GM19035 (cell line): ENCODE data around the gene BEX4.
"Not testable (repeated sequence)": the region's sequence is repeated elsewhere in the genome, so short reads cannot be mapped to it uniquely, and the experiment has no call there.

Experiments
- ATAC-seq: cut with Tn5 transposase; IDR thresholded peaks from one replicate; pipeline ENCODE4 v1.9.1; 2021; ENCODE audit not compliant: unreplicated experiment

BEX4 gene

DNA sequence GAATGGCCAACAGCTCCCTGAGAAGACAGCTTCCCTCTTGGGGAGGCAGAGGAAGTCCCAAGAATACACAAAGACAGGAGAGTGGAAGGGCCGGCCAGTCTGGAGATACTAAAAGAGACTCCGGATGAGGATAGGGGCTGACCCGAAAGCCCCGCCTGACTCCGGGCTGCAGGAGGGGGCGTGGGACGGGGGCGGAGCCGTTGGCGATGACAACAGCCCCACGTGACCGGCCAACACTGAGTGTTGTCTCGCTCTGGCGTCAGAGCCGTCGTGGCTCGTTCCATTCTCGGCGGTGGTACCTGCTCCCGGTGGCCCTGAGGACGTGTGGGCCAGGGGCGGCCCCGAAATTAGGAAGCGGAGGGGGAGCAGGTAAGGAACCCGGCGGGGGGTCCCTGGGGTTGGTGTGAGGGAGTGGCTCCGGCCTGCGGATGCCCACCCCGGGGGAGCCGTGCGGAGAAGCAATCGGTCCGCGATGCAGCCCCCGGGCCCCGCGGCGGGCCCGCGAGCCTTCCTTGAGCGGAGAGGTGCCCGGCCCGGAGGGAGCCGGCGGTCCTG lies at the start of gene BEX4:
BEX4 (plus strand) TSS at position 239 of the 555 bp plus-strand sequence. CDS start 1,046 bp downstream, outside the sequence.
- peak; percentile 98 for ATAC-seq

DNA sequence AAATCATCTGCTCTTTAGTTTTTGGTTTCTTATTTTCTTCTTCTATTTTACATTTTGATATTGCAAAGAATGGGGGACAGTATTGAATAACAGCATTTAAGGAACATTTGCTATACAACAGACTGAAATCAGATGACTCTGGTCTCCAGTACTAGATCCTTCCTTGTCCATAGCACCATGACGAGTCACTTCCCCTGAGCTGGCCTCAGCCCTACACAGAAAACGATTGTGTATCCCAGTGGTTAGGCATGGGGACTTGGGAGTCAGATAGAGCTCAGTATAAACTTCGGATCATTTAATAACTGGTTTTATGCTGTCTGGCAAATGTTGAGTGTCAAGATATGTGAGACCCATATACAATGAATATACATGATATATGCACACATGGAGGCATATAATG lies 44.7 kb upstream of the BEX4 start:
- ATAC-seq: no peak

DNA sequence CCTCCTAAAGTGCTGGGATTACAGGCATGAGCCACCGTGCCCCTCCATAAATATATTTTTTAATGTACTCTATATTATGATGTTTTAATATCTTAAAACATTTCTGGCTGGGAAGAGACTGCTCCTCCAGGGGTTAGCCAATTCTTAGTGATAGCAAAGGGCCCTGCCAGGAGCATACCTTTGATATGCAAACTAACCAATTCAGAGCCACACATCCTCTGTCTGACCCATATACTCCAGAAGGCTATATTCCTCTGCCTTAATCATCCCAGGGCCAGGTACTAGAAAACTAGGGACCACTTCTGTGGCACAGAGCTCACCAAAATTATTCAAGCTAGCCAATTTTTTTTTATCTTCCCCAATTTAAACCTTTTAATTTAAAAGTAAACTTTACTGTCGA lies 43.6 kb upstream of the BEX4 start:
- no peak for ATAC-seq

GRCh38 chrX:103175256-103175655 lies 39.7 kb upstream of the BEX4 start:
- not testable (repeated sequence) for ATAC-seq

DNA sequence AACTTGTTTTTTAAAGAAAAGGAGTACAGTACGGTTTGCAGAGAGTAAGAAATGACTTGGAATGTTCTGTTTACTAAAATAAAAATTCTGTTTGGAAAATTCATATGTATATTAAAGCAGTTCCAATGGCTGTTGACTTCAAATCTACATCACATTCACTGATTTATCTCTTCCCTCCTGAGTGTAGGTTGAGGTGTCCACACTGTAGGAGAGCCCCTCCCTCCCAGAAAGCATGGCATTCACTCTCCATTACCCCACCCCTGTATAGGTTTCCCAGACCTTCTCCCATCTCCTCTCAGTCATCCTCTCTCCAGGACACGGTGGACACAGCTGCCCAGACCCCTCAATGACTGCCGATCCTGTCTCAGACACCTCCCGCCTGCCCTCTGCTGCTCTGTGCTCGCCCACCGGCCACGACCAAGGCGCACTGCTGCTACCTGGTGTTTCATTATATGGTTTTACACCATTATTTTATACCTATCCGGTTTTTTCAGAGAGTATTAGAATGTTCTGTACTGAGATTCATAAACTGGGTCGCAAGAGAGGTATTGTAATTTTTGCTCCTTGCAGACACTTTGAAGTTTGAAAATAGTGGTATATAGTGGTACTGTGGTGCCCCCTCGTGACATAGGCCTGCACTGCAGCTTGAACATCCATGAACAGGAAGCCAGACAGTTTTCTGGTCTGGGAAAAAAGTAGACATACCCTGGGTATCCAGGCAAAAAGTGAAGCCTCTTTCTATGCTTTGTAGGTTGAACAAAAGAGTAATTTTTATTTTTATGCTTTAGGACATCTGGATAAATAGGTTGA lies 38.8 kb upstream of the BEX4 start:
- peak; percentile 50 for ATAC-seq

DNA sequence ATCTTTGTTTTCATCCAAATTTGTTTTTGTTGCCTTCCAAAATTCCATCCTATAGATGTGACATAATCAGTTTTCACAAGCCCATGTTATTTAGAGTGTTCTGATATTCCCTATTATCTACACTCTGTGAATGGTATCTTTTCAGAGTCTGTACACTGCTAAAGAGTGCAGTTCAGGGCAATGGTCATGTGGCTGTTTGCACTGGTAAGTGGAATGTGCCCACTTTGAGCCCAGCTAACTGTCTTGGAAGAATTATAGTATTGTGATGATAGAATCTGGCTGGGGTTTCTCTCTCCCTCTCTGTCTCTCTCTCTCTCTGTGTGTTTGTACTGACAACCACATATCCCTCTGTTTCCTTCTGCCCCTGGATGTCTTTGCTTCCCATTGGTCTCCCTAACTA lies 37.4 kb upstream of the BEX4 start:
- ATAC-seq: no peak

- no peak for ATAC-seq
Measured at GRCh38 chrX:103183912-103184311, 31.0 kb upstream of the BEX4 start.

DNA sequence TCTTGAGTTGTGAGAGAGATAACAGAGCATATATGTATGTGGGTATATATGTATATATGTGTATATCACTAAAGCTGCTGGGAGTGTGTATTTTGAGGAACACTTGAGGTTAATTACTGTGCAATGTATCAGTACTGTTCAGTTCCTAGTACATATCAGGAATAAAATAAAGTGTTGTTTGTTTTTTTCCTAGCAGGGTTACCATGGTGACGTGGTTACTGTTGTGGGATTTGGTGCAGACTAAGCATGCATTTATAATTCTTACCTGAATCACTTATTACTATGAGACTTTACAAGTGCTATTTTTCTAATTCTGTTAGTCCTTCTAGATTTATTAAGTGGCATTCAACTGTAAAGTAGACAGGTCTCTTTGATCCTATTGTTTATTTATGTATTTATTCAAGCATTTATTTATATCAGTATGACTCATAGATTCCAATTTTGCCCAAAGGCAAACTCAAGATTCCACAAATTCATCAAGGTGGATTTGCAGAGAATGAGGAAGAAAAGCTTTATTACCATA lies 26.9 kb upstream of the BEX4 start:
- no peak for ATAC-seq

GRCh38 chrX:103197721-103198306 lies 17.1 kb upstream of the BEX4 start:
- ATAC-seq: no peak

- not testable (repeated sequence) for ATAC-seq
Measured at GRCh38 chrX:103198668-103199067, 16.2 kb upstream of the BEX4 start.

DNA sequence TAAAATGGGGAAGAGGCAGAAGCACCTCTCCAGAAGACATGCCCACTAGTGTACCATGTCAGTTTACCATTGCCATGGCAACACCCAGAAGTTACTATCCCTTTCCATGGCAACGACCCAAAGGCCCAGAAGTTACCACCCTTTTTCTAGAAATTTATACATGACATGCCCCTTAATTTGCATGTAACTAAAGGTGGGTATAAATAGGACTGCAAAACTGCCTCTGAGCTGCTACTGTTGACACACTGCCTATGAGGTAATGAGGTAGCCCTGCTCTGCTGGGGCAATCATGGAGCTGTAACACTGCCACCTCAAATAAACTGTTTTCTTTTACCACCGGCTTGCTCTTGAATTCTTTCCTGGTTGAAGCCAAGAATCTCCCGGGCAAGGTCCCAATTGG lies 13.9 kb upstream of the BEX4 start:
- ATAC-seq: no peak

DNA sequence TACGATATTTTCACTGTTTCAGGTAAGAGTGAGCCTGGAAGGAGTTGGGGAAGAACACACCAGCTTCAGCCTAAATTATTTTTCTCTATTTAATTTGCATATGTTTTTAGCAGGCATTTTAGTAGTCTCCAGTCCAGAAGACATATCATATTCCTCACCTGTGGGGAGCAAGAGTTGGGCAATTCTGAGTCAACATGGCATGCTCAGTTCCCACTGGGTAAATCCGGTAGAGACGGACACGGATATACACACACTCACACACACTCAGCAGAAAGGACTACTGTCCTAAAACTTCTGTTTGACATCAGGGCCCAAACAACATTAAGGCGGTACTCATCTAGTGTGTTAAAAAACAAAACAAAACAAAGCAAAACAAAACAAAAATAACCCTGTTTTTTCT lies 4.9 kb upstream of the BEX4 start:
- ATAC-seq: no peak

GRCh38 chrX:103211012-103211715 lies 3.7 kb upstream of the BEX4 start:
- ATAC-seq: no peak

DNA sequence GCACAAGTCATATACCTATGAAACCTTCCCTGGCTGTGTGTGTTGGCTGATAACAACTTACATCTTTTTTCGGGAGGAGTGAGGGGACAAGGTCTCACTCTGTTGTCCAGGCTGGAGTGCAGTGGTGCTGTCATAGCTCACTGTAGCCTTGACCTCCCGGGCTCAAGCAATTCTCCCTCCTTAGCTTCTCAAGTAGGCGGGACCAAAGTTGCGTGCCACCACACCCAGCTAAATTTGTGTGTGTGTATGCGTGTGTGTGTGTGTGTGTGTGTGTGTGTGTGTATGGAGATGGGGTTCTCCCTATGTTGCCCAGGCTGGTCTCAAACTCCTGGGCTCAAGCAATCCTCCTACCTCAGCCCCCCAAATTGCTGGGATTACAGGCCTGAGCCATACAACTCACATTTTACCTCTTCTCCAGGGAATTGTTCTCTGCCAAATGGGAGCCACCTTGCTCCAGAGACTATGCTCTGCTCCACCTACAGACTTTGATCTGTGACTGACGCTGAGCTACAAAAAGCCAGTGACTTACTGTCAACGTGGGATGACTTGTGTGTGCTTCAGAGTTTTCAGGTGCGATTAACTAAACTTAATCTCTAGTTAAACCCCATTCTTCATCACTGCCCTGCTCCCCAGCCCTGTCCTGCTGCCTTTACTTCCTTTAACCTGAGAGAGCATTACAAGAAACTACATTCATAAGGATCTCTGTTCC lies 2.0 kb upstream of the BEX4 start:
- no peak for ATAC-seq

DNA sequence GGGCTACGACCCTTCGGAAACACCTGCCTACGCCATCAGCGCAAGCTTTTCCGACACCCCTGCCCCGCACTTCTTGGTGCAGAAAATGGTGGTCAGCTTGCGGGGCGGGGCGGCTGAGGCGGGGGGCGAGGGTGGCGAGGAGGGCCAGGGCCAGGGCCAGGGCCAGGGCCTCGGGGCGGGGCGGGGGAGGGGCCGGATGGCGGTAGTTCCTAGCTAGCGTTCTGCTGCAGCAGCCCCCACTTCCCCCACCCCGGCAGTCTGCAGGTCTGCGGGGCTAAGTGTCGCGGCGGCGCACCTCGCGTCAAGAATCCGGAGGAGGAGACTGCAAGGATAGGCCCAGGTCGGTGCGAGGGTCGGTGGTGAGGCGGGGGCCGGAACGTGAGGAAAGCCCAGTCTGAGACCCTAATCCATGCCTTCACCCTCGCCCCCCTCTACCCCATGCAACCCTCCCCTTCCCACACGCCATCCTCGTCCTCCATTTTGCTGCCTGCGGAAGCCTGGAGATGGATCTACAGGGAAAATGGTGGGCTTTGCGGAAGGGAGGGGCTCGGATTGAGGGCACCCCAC lies 600 bp downstream of the BEX4 start:
- ATAC-seq: peak; percentile 28

- no peak for ATAC-seq
Measured at GRCh38 chrX:103220511-103221323, 5.8 kb downstream of the BEX4 start.

GRCh38 chrX:103225918-103226317 lies 11.0 kb downstream of the BEX4 start:
- not testable (repeated sequence) for ATAC-seq

DNA sequence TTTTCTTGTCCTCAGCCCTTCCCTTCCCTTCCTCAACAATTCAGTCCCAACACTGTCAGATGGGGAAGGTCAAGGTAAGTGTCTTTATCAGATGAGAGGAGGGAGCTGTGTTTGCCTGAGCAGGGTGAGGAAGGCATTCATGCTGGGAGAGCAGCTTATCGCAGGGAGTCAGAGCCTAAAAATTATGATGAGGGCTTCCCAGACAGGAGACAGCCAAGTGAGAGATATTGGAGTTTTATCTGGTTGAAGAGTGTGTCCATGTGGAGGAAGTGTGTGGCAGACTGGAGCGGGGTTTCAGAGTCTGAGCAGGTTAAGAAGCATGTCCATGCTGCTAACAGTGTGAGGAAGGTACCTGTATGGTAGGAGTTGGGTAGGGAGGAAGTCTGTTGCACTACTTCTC lies 18.4 kb downstream of the BEX4 start:
- ATAC-seq: no peak

DNA sequence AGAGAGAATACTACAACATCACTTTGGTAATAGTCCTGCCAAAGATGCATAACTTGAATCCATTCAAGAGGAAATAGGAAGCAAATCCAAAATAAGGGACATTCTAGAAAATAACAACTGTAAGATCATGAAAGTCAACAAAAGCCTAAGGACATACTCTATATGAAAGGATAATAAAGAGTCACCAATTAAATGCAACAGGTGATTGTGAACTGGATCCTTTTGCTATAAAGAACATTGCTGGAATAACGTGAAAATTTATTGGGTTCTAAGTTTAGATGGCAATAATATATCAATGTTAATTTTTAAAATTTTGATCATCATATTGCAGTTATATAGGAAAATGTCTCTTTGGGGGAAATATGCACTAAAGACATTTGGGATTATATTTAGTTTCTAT lies 20.0 kb downstream of the BEX4 start:
- ATAC-seq: no peak

- ATAC-seq: not testable (repeated sequence)
Measured at GRCh38 chrX:103235608-103236007, 20.7 kb downstream of the BEX4 start.
